Raji (cell line): ENCODE results near the gene FTL.

Experiments
- POLR2A ChIP-seq: IDR thresholded peaks from 2 replicates; pipeline ENCODE4 v1.6.1; 2011; ENCODE audit warnings: low read depth, low read length, control low read depth; ENCODE audit not compliant: insufficient read depth

Gene FTL

DNA sequence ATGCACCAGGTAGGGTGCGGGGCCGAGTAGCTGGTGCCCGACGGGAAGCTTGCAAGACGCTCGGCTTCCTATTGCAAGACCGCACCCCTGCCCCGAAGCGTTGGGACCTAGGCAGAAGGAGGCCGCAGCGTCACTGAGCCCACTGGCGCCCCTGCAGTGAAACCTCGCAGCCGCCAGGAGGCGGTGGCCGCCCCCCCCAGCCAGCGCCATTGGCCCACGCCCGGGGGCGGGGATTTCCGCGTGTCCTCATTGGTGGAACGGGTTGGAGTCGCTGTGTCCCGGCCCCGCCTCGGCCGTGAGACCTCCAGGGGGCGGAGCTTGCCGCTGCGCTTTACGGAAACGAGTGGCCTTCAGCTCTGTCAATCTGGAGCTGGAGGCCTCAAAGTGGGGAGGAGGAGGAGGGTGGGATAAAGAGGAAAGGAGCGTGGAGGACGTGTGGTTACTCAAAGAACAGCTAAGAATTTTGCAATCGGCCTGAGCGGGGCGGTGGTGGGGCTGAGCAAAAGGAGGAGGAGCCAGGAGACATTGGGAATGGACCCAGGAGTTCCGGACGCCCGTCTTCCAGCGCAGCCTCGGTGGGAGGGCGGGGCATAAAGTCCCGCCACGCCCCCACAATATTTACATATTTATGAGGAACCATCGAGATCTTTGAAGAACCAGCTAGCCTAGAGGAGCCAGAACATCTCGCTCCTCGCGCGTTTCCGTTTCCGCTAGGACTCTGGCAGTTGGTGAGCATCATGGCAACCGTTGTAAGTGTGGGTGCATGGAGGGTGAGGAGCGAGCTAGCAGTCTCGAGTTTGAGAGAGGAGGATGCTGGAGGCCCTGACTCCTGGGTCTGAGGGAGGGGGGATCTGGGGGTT is 28.3 kb downstream of the FTL start, which contains the start of the genes GYS1 and RUVBL2:
Gene GYS1 (minus strand): TSS at position 135 of the 860 bp plus-strand sequence. CDS start 197 bp downstream, outside the sequence.
Gene RUVBL2 (plus strand): TSS at position 713 of the 860 bp plus-strand sequence. CDS start 25 bp downstream, at position 738.
- peak; percentile 98 for TF ChIP-seq POLR2A

DNA sequence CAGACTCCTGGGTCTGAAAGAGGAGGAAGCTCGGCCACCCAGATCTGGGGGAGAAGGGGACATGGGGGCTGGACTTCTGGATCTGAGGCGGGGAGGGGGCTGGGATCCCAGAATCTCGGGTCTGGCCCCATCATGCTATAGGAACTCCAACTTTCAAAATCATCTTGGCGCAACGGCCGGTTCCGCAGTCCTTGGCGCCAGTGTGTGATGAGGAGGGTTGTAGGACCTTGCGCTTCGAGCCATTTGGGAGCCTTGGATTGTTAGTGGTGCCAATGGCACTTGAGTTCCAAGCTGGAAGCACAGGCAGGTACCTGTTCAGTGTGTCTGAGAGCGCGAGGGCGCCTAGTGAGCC is 28.9 kb downstream of the FTL start:
- no peak for TF ChIP-seq POLR2A

DNA sequence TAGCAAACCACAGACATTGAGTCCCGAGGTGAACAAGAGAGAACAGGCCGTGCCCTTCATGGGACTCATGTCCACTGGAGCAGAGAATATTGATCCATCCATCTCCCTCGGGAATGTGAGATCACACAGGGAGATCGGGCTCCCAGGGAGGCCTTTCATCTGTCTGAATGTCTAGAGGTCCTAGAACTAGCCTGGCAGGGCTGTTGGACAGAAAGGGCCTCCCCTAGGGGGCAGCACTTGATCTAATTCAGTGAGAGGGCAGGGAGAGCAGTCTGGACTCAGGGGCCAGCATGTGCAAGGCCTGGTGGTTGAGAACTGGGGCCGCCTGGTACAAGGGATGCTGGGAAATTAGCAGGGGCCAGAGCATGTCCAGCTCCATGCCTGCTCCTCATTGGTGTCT is 32.9 kb downstream of the FTL start:
- no peak for TF ChIP-seq POLR2A

DNA sequence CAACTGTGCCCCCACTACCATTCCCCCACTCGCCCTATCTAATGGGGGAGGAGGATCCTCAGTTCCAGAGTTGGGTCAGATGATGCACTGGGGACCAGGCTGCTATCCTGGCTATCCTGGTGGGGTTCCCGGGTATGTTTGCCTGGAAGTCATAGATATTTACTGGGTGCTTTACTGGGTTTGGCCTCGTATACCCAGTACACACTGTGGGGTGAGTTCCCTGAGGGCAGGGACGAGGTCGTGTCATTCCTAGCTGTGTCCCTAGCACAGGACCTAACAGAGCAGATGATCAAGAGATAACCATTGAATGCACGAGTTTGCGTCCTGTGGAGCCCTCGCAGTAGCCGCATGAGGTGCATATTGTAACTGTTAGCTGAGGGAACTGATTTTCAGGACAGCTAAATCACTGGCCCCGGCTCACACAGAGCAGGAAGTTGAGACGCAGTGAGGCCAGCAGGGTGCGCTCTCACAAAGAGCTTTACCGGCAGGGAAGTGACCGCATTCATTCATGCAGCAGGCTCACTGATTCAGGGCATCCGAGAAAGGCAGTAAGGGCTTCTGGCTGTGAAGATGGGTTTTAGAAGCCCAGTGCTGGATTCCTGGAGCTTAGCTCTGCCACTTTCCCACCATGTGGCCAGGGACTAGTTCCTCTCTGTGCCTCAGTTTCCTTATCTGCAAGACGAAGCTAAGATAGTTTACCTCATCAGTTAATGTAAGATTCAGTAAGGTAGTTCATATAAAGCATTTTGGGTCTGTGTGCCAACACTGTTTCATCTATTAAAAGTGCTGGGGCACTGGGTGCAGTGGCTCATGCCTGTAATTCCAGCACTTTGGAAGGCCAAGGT is 34.6 kb downstream of the FTL start:
- TF ChIP-seq POLR2A = no peak

DNA sequence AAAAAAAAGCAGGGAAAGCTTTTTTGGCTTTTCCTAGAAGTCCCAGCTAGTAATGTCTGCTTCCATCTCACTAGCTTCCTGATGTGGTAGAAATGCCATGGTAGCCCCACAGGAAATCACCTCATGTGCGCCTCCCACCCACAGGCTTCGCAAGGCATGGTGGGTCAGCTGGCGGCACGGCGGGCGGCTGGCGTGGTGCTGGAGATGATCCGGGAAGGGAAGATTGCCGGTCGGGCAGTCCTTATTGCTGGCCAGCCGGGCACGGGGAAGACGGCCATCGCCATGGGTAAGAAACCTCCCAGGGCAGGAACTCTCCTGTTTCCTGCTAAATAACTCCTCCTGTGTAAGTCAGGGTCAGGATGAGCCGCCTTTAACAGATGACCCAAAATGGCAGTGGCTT is 39.0 kb downstream of the FTL start:
- no peak for TF ChIP-seq POLR2A

DNA sequence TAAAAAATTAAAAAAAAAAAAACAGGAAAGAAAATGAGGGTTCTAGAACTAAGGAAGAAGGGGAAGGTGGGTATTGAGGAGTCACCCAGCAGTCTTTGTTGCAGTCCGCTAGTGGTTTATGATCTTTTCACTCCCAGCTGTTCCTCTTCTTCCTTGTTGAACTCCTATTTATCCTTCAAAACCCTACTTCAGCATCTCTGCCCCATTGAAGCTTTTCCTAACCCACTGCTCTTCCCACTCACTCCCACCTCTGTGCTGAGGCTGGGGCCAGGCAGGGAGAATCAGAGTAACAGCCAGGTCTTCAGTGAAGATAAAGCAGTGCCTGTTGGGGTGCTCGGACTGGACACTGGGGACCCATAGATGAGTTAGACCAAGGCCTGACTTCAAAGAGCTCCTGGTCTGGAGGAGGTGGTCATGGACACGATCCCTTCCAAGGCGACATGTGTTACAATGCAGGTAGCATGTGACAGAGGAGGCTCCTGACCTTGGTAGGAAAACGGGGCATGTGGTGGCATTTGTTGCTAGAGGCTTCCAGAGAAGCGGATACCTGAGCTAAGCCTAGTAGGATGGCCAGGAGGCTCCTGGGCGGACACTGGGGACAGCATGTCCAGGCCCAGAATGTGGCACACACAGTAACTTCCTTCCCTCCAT is 40.0 kb downstream of the FTL start:
- no peak for TF ChIP-seq POLR2A

DNA sequence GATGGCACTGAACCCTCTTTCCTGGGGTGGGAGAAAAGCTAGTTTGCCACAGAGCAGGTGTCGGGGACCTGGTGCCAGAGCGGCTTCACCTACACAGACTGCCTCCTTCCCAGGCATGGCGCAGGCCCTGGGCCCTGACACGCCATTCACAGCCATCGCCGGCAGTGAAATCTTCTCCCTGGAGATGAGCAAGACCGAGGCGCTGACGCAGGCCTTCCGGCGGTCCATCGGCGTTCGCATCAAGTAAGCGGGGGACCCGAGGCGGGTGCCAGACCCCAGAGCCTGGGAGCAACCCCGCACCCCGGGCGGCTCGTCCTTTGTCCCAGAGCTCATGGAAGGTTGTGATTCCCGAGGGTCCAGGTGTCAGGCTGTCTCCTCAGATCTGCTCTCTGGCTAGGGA is 41.8 kb downstream of the FTL start:
- no peak for TF ChIP-seq POLR2A

DNA sequence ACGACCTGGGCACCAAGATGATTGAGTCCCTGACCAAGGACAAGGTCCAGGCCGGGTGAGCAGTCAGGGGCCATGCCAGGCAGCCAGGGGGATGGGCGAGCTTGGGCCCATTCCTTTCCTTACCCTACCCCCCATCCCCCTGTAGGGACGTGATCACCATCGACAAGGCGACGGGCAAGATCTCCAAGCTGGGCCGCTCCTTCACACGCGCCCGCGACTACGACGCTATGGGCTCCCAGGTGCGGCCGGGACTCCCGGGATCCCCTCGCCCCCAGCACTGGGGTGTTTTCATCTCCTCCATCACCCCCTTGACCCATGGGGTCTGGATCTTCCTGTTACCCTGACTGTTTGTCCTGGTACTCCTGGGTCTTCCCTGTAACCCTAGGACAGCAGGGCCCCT is 44.7 kb downstream of the FTL start:
- TF ChIP-seq POLR2A = no peak

DNA sequence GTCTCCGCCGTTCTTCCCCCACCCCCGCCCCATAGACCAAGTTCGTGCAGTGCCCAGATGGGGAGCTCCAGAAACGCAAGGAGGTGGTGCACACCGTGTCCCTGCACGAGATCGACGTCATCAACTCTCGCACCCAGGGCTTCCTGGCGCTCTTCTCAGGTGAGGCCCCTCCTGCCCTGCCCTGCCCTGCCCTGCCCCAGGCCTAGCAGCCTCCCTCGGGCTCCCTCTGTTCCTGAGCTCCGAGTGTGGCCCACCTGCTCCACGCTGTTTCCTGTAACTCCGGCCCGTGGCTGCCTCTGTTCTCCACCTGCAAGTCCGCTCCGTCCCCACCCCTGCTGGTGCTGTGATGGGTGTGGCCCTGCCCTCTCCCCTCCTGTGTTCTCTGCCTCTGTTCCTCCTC is 45.3 kb downstream of the FTL start:
- no peak for TF ChIP-seq POLR2A

DNA sequence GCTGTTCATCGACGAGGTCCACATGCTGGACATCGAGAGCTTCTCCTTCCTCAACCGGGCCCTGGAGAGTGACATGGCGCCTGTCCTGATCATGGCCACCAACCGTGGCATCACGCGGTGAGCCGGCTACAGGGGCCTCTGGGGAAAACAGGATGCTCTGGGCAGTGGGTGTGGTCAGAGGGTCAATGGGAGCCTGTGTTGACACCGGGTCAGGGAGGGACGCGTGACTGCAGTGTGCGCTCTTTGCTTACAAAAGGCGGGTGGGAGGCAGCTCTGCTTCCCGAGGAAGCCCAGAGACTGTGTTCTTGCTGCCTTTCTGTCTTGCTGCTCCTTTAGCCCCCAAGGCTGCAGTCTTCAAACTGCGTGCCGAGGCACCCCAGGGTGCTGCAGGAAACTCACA is 46.1 kb downstream of the FTL start:
- TF ChIP-seq POLR2A = no peak

DNA sequence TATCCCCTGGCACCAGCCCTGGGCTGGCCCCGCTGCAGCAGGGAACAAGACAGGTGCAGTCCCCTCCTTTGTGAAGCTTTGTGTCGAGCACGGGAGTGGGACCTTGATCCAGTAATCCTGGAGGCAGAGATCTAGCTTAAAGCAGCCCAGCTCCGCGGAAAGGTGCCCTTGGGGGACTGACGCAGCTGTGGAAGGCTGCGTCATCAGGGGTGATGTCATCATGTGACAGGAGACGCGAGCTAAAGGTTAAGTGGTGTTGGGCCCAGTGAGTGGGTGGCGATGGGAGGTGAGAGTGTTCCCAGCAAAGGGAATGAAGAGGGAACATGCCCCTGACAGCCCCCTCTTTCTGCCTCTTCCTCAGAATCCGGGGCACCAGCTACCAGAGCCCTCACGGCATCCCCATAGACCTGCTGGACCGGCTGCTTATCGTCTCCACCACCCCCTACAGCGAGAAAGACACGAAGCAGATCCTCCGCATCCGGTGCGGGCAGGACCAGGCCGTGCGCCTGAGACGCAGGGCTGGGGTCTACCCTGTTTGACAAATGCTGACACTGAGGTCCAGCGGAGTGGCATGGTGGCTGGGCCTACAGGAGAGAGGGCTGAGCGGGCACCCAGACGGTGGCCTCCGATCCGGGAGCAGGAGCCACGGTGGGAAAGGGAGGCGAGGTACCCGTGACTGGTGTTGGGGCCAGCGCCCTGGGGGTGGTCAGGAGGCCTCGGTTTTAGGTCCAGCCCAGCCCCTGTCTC is 49.2 kb downstream of the FTL start:
- TF ChIP-seq POLR2A = no peak

DNA sequence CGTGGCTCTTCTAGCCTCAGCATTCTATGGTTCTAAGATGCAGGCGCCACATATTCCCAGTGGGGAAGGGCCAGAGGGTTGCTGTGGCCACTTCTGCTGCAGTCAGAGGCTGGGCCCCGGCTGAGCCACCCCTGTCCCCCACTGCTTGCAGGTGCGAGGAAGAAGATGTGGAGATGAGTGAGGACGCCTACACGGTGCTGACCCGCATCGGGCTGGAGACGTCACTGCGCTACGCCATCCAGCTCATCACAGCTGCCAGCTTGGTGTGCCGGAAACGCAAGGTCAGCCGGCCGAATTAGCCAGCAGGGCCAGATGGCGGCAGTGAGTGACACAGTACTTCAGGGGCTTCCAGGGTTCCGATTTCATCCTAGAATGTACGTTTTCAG is 49.8 kb downstream of the FTL start:
- no peak for TF ChIP-seq POLR2A

DNA sequence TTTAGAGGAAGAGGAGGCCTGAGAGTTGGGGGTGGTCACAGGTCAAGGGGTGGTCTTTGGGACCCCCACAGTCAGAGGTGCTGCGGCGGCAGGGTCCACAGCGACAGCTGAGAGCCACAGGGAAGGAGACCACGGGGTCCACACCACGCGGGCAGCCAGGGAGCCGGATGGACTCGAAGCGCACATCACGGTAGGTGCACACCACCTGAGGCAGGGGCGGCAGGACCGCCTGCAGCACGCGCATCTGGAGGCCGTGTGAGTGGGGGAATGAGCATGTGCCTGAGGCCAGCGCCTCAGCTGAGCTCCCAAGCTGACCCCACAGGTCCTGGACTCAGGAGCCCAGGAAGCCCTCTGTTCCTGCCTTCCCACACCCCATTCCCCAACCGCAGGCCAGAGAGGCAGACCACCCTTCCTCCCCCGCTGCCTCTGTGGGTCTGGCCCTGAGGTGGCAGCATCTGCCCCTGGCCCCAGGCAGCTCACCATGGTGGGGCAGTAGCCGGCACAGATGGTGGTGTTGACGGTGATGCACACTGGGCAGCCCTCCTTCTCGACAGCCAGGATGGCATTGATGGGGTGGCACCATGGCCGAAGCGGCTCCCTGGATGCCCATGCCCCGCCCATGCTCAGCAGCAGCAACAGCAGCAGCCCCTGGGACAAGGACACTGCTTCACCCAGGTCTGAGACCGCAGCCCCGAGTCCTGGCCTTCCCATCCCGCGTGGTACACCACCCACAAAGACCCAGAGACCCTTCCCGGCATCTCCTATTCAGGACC is 51.1 kb downstream of the FTL start:
- TF ChIP-seq POLR2A = no peak
